ENCODE results near the gene RFX4. TPM values are rescaled to one million over a fixed set of nuclear protein-coding genes. Genes with fewer than 3 reads are reported as not detected.

RFX4 gene
- total RNA-seq, 1 donor from 2014 or later = not detected

DNA sequence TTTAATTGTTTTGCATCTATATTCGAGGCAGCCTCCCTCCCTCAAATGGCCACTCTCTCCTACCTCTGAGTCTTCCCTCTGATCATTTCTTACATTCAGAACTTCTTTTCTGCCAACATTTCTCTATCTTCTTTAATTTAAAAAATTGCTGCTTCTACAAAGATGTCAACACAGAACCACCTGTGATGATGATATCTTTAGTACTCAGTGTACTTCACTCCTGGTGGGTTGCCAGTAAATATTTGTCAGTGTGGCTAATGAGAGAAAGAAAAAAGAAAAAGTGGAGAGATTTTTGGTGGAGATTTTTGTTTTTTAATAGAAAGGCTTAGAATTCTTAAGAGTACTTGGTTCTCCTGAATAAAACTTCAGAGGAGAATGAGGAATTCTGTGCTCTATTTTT is 199.8 kb downstream of the RFX4 start:
- TF ChIP-seq, protein P1, sequence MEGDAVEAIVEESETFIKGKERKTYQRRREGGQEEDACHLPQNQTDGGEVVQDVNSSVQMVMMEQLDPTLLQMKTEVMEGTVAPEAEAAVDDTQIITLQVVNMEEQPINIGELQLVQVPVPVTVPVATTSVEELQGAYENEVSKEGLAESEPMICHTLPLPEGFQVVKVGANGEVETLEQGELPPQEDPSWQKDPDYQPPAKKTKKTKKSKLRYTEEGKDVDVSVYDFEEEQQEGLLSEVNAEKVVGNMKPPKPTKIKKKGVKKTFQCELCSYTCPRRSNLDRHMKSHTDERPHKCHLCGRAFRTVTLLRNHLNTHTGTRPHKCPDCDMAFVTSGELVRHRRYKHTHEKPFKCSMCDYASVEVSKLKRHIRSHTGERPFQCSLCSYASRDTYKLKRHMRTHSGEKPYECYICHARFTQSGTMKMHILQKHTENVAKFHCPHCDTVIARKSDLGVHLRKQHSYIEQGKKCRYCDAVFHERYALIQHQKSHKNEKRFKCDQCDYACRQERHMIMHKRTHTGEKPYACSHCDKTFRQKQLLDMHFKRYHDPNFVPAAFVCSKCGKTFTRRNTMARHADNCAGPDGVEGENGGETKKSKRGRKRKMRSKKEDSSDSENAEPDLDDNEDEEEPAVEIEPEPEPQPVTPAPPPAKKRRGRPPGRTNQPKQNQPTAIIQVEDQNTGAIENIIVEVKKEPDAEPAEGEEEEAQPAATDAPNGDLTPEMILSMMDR (IDR thresholded peaks at IDR 0.05; ENCODE audit: borderline replicate concordance) = no peak
- H3K4me1 ChIP-seq = peaks cover 54% of the 10 kb centered on the region
- intact Hi-C loops (cut with micrococcal nuclease) = no loop called here
- H3K9me3 ChIP-seq (replicated peaks) = no peaks in the 10 kb centered on the region
- no peaks in the 10 kb centered on the region for H3K27me3 ChIP-seq (ENCODE audit: low read depth)
- H3K4me3 ChIP-seq = no peak overlapping the region
- peaks cover 17% of the 10 kb centered on the region for H3K36me3 ChIP-seq
- DNase-seq = no peak
- no peak overlapping the region for H3K27ac ChIP-seq (replicated peaks)

DNA sequence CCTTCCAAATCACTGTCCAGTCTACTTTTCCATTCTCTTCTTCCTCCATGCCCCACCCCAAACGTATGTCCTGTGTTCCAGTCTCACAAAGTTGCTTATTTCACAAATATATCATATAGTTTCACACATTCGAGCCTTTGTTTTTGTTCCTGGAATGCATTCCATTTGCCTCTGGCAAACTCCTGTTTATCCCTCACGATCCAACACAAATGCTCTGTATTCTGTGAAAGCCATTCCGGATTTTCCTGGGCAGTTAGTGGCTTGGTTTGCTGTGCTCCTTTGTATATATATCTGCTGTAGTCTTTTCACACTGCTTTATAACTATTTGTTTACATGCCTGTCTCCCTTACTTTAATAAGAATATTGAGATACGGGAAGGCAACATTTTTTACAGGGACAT is 200.7 kb downstream of the RFX4 start:
- intact Hi-C loops (cut with micrococcal nuclease) = no loop called here
- no peaks in the 10 kb centered on the region for H3K9me3 ChIP-seq (replicated peaks)
- peaks cover 45% of the 10 kb centered on the region for H3K4me1 ChIP-seq
- no peaks in the 10 kb centered on the region for H3K27me3 ChIP-seq (ENCODE audit: low read depth)
- no peak overlapping the region for H3K27ac ChIP-seq (replicated peaks)
- no peak overlapping the region for H3K4me3 ChIP-seq
- H3K36me3 ChIP-seq = peaks cover 19% of the 10 kb centered on the region
- DNase-seq = no peak
- TF ChIP-seq, protein P1 (IDR thresholded peaks at IDR 0.05; ENCODE audit: borderline replicate concordance) = no peak

DNA sequence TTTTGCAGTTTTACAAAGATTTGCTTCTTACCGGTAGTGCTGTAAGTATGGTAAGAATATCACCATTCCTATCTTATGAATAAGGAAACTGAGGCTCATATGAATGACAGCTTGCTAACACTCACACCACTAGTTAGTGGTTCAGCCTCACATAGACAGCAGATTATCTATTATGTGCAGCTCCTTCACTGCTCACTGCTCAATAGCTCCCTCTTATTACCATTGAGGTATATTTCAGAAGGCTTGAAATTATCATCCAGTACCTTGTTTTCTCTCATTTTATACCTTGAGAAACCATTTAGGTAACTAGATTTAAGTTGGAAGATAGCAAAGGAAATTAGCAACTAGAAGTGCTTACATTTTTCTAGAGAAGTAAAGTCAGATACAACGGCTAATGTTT is 207.2 kb downstream of the RFX4 start:
- no peak overlapping the region for H3K4me3 ChIP-seq
- no peak for DNase-seq
- H3K4me1 ChIP-seq = no peaks in the 10 kb centered on the region
- peaks cover 41% of the 10 kb centered on the region for H3K36me3 ChIP-seq
- intact Hi-C loops (cut with micrococcal nuclease) = no loop called here
- TF ChIP-seq, protein P1 (IDR thresholded peaks at IDR 0.05; ENCODE audit: borderline replicate concordance) = peak; percentile 12
- no peaks in the 10 kb centered on the region for H3K9me3 ChIP-seq (replicated peaks)
- H3K27me3 ChIP-seq (ENCODE audit: low read depth) = no peaks in the 10 kb centered on the region
- H3K27ac ChIP-seq (replicated peaks) = no peak overlapping the region

DNA sequence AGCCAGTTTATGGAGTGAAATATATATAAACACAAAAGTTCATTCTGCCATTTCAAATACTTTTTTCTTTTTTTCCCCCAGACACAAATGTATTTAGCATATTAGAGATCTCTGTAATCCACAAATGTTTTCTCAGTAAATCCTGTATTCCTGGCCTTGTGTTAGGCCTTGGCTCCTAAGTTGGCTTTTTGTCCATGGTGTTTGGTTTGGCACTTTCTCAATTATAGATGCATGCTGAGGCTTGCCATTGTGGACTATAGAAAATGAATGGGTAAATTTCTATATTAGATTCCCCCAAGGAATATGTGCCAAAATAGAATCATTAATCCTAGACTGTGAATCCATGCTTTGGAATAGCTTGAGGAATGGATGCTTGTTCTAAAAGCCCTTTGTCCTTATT is 208.7 kb downstream of the RFX4 start:
- no peak overlapping the region for H3K27ac ChIP-seq (replicated peaks)
- H3K27me3 ChIP-seq (ENCODE audit: low read depth) = no peaks in the 10 kb centered on the region
- H3K9me3 ChIP-seq (replicated peaks) = no peaks in the 10 kb centered on the region
- intact Hi-C loops (cut with micrococcal nuclease) = no loop called here
- peaks cover 37% of the 10 kb centered on the region for H3K36me3 ChIP-seq
- H3K4me3 ChIP-seq = no peak overlapping the region
- TF ChIP-seq, protein P1 (IDR thresholded peaks at IDR 0.05; ENCODE audit: borderline replicate concordance) = no peak
- no peak for DNase-seq
- H3K4me1 ChIP-seq = no peaks in the 10 kb centered on the region

DNA sequence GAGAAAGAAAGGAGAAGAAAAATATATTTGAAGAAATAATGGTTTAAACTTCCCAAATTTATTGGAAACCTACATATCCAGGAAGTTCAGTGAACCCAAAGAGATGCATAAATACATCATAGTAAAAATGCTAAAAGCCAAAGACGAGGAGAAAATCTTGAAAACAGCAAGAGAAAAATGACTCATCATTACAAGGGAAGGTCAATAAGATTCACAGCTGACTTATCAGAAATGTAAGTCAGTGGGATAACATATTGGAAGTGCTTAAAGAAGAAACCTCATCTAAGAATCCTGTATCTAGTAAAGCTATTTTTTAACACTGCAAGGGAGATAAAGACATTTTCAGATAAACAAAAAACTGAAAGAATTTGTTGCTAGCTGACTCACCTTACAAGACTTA is 211.6 kb downstream of the RFX4 start:
- H3K27me3 ChIP-seq (ENCODE audit: low read depth) = no peaks in the 10 kb centered on the region
- intact Hi-C loops (cut with micrococcal nuclease) = no loop called here
- H3K4me3 ChIP-seq = no peak overlapping the region
- peaks cover 27% of the 10 kb centered on the region for H3K36me3 ChIP-seq
- no peaks in the 10 kb centered on the region for H3K4me1 ChIP-seq
- DNase-seq = no peak
- TF ChIP-seq, protein P1 (IDR thresholded peaks at IDR 0.05; ENCODE audit: borderline replicate concordance) = no peak
- H3K9me3 ChIP-seq (replicated peaks) = no peaks in the 10 kb centered on the region
- H3K27ac ChIP-seq (replicated peaks) = no peak overlapping the region
